GM21786 (cell line): Measurements from ENCODE around the gene FRMD4A.
"Not testable (repeated sequence)": the region's sequence is repeated elsewhere in the genome, so short reads cannot be mapped to it uniquely, and the experiment has no call there.

Experiments used
- ATAC-seq: cut with Tn5 transposase; IDR thresholded peaks from one replicate; pipeline ENCODE4 v1.9.1; 2021; ENCODE audit not compliant: unreplicated experiment

Gene FRMD4A

DNA sequence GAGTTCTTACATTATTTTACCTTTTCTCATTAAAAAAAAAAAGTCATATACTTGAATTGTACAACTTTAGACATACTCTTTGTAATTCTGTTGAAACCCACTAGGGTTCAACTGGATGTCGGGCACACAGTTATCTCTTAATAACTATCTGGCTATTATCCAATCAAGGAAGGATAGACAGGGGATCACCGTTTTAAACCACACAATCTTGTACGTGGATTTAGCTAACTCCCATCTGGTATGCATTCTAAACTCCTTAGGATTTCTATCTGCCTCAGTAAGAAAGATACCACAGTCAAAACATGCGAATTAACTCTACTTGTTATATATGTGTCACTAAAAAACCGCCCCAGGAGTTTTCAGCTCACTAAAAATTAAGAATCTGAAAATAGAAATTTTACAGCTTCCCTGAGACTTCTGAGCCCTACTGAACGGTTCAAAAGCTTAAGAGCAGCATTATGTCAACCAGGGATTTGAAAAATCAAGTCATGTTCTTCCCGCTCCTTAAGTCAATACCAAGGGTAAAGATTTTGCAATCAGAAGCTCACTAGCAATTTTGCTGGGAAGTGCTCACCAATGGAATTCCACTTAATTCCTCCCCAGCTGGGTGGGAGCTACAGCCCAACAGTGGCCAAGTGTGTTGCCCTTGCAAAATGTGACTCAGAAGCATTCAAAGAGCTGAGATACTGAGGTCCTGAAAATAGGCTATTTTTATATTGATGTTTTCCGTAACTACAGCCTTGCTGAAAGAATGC, 267.0 kb downstream of the FRMD4A start:
- no peak for ATAC-seq

DNA sequence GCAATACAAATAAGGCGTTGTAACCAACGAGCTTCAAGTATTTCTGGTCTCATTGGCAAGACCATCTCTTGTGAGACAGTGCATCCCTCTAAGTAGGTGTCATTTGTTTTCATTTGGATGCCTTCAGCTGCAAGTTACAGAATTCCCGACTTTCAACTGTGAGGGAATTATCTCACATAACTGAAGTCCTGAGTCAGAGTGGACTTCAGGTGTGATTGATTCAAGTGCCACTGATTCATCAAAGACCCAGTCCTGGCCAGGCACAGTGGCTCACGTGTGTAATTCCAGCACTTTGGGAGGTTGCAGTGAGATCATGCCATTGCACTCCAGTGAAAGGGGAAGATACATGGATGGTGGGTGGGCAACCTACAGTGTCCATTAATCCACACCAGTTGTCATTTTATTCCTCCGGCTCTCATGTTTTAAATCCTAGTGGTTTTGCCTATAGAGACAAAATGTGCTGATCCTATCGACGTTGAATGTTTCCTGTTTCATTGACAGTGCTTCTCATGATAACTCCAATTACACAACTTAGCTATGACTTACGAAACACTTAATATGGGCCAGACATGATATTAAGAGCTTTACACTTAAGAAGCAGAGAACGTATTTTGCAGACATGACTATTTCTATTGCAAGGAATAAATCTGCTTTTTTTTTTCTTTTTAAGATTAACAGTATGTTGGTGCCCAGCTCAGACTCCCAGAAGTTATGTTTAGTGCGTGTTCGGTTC, 268.0 kb downstream of the FRMD4A start:
- ATAC-seq: no peak

DNA sequence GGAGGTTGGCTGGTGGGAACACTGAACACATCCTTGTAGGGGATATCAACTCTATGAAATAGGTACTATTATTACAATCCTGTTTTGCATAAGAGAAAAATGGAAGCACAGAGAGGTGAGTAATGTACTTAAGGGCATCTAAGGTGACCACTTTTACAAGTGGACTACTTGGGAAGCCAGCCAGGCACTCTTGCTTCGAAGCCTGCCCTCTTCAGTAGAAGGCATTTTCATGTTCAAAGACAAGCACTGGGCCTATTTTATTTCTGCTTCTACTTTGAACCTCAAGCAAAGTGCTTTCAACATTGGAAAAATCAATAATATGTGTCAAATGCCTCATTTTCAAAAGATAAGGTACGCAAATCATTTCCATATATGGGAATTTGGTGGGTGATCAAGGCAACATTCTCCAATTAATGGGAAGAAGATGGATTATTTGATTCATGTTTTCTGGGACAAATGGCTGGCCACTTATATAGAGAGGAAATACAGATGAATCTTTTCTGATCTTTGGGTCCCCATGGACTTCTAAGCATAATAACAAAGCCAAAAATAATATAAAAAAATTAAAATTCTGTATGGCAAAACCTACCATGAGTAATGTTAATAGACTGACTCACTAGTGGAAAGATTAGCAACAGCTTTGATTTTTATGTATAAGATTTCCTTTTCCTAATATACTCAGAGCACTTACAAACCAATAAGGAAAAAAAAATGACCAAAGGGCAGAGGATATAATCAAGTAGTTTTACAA, 270.2 kb downstream of the FRMD4A start:
- no peak for ATAC-seq

DNA sequence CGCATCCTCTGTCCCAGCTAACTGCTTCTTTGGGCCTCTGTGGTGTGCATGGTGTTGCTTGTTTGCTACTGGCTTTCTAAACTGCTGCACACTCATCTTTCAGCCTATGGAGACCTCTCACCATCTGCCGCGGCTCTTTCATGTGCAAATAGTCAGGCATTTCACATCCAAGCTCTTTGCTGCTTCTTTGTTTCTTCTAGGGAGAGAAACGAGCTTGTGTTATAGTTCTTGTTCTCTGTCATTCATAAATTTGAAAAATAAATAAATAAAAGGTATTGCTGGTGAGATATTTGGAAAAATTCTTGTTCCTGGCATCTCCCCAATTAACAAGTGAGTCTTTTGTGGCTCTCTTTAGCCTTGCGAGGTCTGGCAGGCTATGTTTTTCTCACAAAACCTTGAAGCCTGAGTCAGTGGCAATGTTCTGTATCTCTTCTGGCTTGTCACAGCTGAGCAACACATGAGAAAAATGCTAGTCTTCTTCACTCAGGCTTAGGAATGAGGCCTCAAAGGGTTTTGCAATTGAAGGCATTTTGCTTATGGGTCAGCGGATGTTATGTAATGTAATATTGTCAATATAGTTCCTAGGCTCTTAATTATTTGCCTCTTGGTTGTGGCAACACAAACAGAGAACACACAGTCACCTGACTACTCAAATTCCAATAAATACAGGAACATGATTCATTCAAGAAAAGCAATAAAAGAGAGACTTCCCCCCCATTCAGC, 274.0 kb downstream of the FRMD4A start:
- ATAC-seq: no peak

DNA sequence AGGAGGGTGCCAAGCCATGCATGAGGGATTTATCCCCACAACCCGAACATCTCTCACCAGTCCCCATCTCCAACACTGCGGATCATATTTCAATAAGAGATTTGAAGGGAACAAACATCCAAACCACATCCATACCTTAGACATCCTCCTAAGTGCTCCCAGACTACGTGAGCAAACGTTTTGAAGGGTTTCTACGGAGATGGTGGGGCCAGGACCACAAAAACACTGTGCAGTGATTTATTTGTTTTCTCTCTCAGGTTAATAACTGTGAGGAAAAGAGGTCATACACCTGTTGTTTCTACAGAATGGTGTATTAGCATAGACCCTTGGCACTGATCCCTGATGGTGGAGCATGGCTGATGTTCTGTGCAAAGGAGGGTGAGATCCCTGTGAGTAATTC, 277.8 kb downstream of the FRMD4A start:
- ATAC-seq: no peak

DNA sequence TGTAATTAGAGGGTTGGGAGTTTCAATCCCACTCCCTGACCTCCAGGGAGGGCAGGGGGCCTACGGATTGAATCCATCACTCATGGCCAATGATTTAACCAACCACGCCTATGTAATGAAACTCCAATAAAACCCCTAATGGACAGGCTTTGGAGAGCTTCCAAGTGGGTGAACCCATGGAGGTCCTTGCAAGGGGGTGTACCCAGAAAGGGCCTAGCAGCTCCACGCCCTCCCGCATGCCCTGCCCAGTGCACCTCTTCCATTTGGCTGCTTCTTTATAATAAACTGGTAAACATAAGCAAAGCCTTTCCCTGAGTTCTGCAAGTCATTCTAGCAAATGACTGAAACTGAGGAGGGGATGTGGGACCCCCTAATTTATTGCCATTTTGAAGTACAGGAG, 280.1 kb downstream of the FRMD4A start:
- no peak for ATAC-seq

DNA sequence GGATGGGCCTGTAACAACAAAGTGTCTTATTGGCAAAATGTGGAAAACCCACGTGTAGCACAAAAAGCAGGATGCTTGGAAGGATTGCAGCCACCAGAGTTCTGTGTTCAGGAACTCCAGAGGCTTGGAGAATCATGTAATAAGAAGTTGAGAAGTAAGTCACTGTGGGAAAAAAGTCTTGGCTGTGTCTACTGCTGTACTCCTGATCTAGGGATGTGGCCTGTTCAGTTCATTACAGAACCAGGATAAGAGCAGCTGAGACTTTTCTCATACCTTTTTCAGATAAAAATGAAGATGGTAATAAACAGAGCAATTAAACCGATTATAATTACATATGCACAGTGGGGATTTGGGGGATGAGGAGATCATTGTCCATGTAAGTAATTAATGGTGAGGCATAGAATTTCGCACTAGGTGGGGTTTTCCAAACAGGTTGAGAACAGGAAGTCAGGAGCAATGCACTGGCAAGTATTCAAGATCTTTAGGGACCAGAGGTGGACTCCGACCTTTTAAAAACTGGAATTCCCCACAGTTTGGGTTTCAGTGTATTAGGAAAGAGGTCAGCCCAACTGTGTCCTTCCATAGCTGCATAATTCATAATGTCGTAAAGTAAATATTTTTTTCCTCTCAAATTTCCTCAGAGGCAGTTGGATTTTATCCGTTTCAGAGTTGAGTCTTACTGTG, 281.7 kb downstream of the FRMD4A start:
- no peak for ATAC-seq

DNA sequence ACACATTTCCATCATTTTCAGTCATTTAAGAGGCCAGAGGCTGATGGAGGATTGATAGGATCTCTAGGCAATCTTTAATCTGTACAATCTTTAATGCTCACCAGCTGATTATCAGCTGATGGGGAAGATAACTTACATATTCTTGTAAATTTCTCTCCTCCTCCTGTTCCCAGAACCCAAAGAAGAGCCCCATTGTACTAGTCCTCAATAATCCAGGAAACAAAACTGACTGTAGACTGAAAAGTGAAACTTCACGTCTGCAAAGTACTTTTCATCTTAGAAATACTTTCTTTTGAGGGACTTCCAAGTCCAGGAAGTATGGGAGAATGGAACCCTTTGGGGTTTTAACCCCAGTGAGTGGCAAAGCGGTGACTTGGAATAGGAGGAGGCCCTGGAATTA, 283.3 kb downstream of the FRMD4A start:
- no peak for ATAC-seq

DNA sequence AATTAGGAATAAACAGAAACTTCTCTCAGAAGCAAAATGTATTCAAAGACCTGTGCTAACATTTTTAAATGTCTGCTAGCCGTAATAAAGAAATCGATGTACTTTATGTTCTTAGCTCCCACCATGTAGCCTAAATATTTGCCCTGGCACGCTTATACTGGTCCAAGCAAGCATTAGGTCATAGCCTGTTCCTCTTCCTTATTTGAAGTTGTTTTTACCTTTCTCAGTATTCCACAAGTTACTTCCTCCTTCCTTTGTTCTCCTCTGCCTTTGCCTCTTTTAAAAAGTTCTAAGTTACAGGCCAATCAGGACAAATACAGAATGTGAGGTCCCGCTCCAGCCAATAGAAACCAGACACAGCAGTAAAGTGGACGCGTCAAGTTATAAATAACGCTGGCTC, 288.7 kb downstream of the FRMD4A start:
- ATAC-seq: not testable (repeated sequence)

DNA sequence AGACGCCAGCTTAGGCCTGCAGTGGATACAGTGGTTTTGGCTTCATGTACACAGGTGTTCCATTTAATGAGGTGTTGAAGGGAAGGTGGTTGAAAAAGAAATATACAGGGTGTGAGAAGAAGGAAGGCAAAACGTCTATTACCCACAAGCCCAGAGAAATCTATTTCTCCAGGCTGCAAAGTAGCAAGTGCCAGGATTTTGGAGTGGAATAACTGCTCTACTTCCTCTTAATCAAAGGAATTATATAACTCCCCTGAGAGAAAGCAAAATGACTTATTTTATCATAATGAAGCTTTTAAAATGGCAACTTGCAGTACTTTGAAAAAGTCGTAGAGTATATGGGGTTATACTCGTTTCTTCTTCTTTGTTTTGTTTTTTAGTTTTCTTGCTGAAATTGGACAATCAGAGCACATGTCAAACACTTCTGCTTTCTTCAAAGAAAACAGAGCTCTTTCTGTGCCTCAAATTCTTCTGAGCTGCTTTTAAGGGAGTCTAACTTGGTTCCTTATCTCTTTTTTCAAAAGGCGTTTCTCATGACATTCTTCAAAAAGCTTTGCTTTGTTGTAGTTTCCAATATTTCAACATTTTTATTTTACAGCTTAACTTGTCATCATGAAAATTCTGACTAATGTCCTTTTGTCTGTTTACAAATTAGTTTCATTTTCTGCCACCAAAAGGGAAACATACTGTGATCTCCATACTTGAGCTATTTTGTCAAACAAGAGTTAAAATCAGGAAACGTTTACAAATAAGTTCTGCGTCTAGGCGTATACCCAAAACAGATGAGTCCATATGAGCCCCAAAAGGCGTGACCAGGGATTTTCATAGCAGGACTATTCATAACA, 289.7 kb downstream of the FRMD4A start:
- no peak for ATAC-seq

DNA sequence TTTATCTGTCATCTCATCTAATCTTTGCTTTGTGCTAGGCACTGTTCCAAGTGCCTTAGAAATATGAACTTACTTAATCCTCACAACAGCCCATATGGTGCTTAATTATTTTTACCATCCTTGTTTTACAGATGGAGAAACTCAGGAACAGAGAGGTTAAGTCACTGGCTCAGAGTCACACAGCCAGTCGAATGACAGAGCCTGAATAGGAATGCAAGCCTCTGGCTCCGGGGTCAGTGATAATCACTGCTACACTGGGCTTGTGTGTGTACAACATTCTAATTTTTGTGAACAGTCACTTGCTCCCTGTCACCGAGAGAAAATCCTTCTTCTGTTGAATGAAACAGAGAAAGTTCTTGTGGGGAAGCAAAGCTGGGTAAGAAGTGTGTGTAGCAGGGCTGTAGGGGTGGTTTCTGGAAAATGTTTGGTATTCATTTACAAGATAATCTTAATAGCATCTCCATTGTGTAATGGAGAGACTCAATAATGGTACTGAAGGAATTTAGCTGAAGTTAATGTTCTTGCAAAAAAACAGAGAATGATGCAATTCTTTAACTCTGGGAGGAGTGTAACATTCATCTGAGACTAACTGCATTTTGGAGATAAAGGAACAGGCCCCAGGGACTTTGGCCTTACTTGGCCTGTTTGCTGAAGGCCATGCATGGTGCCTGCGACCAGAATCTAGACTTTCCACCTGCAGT, 290.6 kb downstream of the FRMD4A start:
- no peak for ATAC-seq

DNA sequence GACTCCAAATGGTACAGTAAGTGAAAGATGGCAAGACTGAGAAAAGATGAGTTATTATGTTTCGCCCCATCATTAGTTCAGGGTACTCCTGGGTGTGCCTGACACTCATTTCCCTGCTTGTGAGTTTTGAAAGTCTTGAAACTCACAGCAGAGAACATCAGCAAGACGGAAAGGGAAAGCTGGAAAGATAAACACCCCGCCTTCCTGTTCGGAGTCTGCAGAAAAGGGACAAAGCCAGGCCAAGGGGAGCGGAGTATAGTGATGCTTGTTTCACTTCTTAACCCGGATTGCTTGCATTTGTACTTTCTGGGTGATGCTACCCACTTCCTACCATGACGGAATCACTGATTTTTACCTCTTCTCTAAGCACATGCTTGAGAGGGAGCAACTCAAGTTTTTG, 294.5 kb downstream of the FRMD4A start:
- no peak for ATAC-seq

DNA sequence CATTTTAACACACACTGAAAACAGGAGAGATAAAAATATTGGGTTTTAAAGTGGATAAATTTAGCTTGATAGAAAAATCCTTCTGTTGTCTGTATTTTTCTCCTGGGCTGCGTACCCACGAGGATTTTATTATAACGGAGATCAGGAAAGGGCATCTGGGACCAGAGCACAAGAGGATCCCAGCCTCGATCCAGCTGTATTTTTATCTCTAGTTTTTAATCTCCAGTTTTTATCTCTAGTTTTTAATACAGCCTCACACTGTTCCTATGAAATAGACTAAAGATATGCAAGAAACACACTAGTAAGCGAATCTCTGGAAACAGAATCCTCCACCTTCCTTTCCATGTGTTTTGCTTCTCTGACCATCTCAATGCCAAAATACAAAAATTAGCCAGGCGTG, 295.2 kb downstream of the FRMD4A start:
- no peak for ATAC-seq

DNA sequence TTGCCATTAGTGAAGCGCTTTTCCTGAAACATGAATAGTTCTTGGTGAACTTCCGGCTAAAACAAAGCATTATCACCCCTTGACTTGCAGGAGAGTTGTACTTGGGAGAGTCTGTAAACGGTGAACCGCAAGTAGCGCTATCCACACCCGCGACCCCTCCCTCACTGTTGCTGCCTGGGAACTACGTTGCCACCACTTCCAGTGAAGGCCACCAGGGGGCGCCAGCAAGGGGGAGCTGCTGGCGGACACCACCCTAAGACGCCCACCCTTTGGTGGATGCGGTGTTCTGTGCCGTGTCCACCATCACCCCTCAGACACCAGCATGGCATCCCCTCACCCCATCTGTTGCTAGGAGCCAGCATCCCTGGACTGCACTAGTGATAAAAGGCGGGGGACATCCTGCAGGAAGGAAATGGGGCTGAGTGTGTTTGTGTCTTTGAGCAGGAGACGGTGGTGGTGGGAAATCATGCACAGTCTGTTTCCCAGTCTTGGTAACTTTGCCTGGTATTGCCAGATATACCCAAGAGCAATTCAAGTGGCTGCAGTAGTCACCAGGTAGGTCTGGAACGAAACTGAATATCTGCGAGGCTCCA, 298.2 kb downstream of the FRMD4A start:
- ATAC-seq: no peak

DNA sequence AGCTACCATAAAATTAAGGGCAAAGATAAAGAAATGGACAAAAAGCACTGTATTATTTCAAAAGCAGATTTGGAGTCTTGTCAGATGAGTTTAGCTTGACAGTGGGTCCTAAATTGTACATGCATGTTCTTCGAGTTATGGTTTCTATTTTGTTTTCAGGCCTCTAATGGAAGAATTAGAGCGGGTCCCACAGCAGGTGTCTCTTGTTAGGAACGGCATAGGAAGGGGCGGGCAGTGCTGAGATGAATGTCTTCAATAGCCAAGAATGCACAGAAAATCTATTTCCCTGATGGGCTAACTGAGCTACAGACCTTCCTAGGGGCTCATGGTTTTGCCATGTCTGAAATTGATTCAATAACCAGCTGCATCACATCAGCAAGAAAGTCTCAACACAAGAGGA, 304.4 kb downstream of the FRMD4A start:
- ATAC-seq: no peak

DNA sequence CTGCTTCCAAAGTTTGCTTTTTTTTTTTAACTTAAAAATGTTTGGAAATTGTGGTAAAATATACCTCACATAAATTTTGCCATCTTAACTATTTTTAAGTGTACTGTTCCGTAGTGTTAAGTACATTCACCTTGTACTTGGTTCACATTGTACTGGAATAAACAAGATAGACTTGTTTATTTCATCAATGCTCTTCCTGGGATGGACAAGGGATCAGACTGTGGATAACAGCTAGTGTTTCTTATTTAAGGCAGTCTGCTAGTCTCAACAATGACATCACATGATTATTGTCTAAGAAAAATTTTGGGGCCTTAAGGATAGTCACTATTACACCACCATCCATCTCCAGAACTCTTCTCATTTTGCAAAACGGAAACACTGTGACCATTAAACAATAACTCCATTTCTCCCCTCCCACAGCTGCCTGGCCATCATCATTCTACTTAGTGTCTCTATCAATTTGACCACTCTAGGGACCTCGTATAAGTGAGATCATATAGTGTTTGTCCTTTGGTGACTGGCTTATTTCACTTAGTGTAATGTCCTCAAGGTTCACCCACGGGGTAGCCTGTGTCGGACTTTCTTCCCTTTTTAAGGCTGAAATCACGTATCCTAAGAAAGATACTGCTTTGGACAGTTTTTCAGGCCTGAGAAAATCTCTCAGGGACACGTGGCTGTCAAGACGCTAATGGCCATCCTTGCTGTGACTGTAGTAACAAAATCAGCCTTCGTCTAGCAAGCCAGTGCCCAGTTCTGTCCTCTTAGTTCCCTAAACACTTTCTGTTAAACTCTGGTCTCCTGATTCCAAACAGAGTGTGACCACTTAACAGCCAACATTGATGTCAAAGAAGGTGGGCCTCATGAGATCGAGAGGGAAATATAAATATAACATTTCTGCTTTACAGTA, 305.2 kb downstream of the FRMD4A start:
- ATAC-seq: no peak

DNA sequence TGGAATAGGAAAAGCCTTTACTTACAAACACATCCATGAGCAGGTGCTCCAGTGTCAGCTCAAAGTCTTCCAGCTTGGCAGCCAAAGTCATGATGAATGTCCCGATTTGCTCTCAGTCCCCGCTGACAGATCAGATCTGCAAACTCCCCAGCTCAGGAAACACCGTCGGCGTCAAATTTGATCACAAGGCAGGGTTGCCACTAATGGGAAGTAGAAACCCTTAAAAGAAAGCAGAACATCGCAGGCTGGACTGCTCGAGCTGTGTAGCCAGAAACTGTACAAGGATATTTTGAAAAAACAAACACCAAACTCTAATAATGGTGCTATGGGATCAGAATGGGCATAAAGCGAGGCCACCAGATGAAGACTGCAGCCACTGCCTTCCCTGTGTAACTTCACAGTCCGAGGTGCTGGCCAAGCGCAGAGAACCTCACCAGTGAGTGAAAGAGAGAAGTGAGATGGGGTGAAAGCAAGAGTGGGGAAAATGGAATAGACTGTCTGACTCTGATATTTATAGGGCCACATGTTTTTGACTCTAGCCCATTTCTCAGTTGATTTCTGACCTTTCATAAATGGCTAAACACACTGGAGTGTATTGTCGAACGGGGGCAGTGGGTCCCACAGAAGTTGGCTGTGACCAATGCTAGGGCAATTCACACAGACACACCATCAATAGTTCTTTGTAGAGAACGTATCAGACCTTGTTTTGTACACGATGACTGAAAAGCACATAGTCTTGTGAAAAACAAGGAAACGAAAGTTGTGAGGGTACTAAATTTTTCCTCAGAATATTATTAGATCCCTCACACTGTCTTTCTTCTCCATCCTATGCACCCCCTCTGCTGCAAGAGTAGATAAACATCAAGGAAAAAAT, 306.2 kb downstream of the FRMD4A start:
- ATAC-seq: no peak
